OCI-LY7 (cell line): ENCODE data around the gene CCDC116.

Experiments
- EZH2phosphoT487 ChIP-seq: fragments of 200-600 bp; sonication (generic); IDR thresholded peaks from 2 replicates; pipeline ENCODE4 v1.6.1; 2018; ENCODE audit warnings: low read depth, borderline replicate concordance, mild to moderate bottlenecking, mixed run types, antibody characterized with exemption, low read length, moderate library complexity, mixed read lengths
- TF ChIP-seq, protein P1 (sequence below): fragments of 200-600 bp; sonication (generic); conservative IDR thresholded peaks from 2 replicates; pipeline ENCODE4 v1.5.1; 2014; ENCODE audit warnings: mild to moderate bottlenecking, antibody characterized with exemption, low read length, moderate library complexity, mixed read lengths

DNA sequence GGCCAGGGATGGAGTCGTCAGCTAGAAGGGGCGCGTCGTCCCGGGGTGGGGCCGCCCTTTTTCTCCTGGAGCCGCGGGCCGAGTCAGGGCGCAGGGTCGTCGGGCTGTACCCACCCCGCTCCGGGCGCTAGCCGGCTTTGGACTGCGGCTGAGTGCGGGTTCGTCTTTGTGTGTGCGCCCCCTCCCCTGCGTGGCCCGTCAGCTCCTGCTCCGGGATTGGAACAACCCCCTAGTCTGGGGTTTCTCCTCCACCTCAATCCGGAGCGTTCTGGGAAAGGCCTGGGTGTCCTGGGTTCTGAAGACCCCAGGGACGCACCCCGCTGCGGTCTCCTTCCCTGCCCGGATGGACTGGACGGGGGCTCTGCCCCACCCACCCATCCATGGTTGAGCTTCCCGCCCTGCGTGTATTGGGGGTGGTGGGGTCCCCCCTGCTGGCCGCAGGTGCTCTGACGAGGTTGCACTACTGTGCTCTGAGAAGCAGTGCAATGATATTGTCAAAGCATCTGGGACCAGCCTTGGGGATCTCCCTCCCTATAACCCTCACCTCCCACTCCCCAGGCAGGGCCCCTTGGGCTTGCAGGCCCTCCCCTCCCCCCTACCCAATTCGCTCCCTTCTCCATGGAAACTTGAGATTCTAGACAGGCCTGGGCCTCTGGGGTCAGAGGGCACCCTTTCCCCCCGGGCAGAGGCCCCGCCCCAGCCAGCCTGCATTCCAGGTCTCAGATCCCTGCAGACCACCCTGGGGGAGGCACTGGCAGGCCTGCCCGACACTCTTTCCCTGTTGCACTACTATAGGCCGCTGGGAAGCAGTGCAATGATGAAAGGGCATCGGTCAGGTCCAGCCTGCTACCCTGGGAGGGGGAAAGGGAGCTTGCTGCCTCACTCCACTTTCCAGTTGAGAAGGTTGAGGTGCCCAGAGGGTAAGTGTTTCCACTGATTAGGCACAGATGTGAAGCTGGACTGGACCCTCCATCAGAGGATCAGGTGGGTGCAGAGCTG, 20.3 kb downstream of the CCDC116 start:
- TF ChIP-seq, protein P1, sequence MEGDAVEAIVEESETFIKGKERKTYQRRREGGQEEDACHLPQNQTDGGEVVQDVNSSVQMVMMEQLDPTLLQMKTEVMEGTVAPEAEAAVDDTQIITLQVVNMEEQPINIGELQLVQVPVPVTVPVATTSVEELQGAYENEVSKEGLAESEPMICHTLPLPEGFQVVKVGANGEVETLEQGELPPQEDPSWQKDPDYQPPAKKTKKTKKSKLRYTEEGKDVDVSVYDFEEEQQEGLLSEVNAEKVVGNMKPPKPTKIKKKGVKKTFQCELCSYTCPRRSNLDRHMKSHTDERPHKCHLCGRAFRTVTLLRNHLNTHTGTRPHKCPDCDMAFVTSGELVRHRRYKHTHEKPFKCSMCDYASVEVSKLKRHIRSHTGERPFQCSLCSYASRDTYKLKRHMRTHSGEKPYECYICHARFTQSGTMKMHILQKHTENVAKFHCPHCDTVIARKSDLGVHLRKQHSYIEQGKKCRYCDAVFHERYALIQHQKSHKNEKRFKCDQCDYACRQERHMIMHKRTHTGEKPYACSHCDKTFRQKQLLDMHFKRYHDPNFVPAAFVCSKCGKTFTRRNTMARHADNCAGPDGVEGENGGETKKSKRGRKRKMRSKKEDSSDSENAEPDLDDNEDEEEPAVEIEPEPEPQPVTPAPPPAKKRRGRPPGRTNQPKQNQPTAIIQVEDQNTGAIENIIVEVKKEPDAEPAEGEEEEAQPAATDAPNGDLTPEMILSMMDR, result peak; percentile 52
- TF ChIP-seq EZH2phosphoT487, result no peak
